ENCODE data around the gene SHISA2. TPM values are rescaled to one million over a fixed set of nuclear protein-coding genes. Genes with fewer than 3 reads are reported as not detected.
A peak's percentile ranks its signal among the peaks of the same experiment; 100 is the strongest.

SHISA2 gene
- total RNA-seq, 1 donor from 2014 or later = 89.5 TPM

DNA sequence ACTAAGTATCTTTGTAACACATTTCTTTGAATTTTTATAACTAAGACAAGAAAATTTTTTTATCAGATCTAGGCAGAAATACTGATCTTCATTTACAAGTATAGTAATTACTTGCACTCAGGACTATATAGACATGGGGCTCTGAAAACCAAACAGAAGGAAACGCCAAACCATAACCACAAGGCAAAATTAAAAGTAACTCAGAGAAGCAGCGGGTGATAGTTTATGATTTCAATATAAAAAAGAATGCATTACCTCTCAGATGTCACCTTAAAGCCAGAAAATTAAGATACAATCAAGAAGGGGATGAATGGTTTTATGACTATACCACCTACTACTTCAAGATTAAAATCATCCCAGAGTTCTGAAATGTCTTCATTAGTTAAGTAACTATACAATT lies 6.7 kb downstream of the SHISA2 start:
- TF ChIP-seq, protein P1, sequence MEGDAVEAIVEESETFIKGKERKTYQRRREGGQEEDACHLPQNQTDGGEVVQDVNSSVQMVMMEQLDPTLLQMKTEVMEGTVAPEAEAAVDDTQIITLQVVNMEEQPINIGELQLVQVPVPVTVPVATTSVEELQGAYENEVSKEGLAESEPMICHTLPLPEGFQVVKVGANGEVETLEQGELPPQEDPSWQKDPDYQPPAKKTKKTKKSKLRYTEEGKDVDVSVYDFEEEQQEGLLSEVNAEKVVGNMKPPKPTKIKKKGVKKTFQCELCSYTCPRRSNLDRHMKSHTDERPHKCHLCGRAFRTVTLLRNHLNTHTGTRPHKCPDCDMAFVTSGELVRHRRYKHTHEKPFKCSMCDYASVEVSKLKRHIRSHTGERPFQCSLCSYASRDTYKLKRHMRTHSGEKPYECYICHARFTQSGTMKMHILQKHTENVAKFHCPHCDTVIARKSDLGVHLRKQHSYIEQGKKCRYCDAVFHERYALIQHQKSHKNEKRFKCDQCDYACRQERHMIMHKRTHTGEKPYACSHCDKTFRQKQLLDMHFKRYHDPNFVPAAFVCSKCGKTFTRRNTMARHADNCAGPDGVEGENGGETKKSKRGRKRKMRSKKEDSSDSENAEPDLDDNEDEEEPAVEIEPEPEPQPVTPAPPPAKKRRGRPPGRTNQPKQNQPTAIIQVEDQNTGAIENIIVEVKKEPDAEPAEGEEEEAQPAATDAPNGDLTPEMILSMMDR (IDR thresholded peaks at IDR 0.05; ENCODE audit: insufficient read depth, low read length, poor library complexity, severe bottlenecking) = no peak
- DNase-seq (ENCODE audit: low read depth) = no peak
- Histone ChIP-seq H3K4me3 (ENCODE audit: low read depth, low read length) (no peak overlapping the region), H3K36me3 (ENCODE audit: control insufficient read depth, insufficient read depth, low read length) (peaks cover 9% of the 10 kb centered on the region), H3K27me3 (ENCODE audit: control insufficient read depth, insufficient read depth, low read length) (no peaks in the 10 kb centered on the region)

DNA sequence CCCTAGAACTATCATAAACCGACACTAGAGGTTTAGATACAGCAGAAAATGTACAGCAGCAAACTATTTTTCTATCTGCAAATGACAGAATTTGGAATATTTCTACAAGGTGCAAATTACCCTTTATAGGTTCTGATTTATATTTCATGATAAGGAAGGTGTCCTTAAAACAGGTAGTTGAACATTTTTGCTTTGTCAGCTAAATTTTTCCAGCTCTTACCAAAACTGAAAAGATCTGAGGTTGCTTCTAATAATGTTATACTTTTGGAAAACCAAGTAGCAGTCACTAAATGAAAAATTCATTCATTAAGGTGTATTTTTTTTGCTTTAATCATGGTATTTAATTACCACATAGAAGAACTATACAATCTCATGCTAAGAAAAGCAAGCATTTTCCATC lies 9.0 kb downstream of the SHISA2 start:
- H3K4me3 ChIP-seq (ENCODE audit: low read depth, low read length) = no peak overlapping the region
- no peaks in the 10 kb centered on the region for H3K27me3 ChIP-seq (ENCODE audit: control insufficient read depth, insufficient read depth, low read length)
- TF ChIP-seq, protein P1 (IDR thresholded peaks at IDR 0.05; ENCODE audit: insufficient read depth, low read length, poor library complexity, severe bottlenecking) = no peak
- no peak for DNase-seq (ENCODE audit: low read depth)
- H3K36me3 ChIP-seq (ENCODE audit: control insufficient read depth, insufficient read depth, low read length) = peaks cover 9% of the 10 kb centered on the region

DNA sequence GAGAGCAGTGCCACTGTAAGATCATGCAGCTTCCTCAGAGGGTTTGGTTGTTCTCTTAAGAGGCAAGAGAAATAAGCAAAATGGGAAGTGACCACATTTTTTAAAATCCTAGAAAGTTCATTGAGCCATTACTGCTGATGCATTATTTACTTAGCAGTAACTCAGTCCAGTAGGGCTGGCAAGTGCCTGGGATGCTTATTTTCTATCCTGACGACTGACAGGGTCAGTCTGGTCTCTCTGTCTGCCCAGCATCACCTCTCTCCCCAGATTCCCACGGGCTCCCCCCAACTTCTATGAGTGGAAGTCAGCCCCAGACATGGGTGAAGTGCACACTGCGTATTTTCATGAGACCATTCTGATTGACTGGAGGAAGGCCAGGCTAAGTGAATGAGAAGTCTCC lies 10.4 kb downstream of the SHISA2 start:
- Histone ChIP-seq H3K27me3 (ENCODE audit: control insufficient read depth, insufficient read depth, low read length) (no peaks in the 10 kb centered on the region), H3K36me3 (ENCODE audit: control insufficient read depth, insufficient read depth, low read length) (peaks cover 3% of the 10 kb centered on the region), H3K4me3 (ENCODE audit: low read depth, low read length) (no peak overlapping the region)
- TF ChIP-seq, protein P1 (IDR thresholded peaks at IDR 0.05; ENCODE audit: insufficient read depth, low read length, poor library complexity, severe bottlenecking) = no peak
- DNase-seq (ENCODE audit: low read depth) = no peak

DNA sequence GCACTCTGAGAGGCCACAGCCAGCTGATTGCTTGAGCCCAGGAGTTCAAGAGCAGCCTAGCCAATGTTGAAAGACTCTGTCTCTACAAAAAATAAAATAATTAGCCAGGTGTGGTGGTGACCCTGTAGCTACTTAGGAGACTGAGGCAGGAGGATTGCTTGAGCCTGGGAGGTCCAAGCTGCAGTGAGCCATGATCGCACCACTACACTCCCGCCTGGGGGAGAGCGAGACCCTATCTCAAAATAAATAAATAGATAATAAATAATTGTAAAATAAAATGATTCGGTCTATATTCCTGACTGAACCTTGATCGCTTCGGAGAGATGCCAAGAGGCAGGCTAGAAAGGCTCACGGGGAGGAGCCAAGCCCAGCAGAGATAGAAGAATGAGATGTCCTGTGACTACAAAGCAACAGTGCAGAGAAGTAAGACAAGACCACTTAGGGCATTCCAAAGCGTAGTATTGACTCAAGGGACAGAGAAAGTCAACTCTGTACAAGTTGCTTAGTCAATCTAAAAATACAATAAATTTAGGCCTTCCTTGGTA lies 12.8 kb downstream of the SHISA2 start:
- no peak for DNase-seq (ENCODE audit: low read depth)
- Histone ChIP-seq H3K36me3 (ENCODE audit: control insufficient read depth, insufficient read depth, low read length) (peaks cover 1% of the 10 kb centered on the region), H3K27me3 (ENCODE audit: control insufficient read depth, insufficient read depth, low read length) (no peaks in the 10 kb centered on the region), H3K4me3 (ENCODE audit: low read depth, low read length) (no peak overlapping the region)
- TF ChIP-seq, protein P1 (IDR thresholded peaks at IDR 0.05; ENCODE audit: insufficient read depth, low read length, poor library complexity, severe bottlenecking) = no peak

DNA sequence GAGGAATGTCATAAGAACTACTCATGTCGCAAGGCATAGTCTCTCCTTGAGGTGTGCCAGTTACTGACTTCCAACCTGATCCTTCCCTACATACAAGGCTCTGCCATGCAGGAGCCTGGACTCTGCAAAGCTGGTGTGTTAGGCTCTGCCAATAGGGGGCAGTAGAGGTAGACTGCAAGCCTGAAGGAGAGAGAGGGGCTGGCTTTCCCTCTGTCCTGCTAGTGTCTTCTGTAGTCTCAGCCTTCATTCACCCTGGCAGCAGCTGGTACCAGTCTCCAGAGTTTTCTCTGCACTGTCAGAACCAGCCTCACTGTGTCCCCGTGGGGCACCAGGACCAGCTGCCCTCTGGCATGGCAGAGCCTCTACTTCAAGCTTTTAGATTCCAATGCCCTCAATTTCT lies 14.5 kb downstream of the SHISA2 start:
- H3K36me3 ChIP-seq (ENCODE audit: control insufficient read depth, insufficient read depth, low read length) = no peaks in the 10 kb centered on the region
- no peak overlapping the region for H3K4me3 ChIP-seq (ENCODE audit: low read depth, low read length)
- no peak for DNase-seq (ENCODE audit: low read depth)
- no peaks in the 10 kb centered on the region for H3K27me3 ChIP-seq (ENCODE audit: control insufficient read depth, insufficient read depth, low read length)
- TF ChIP-seq, protein P1 (IDR thresholded peaks at IDR 0.05; ENCODE audit: insufficient read depth, low read length, poor library complexity, severe bottlenecking) = peak; percentile 49

DNA sequence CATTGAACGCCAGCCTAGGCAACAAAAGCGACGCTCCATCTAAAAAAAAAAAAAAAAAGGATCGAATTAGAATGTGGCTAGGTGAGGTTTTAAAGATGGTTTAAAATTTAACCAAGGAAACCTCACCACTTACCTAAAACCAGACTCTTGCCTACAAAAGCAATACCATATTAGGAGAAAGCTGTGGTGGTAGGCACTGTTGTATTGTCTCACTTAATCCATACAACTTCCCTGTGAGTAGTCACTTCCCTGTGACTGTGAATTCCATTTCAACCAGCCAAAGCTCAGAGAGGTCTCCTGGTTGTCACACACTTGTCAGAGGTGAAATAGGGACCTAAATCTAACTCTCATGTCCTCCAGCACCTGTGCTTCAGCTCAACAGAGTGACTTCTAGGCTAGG lies 15.4 kb downstream of the SHISA2 start:
- no peaks in the 10 kb centered on the region for H3K27me3 ChIP-seq (ENCODE audit: control insufficient read depth, insufficient read depth, low read length)
- no peak for DNase-seq (ENCODE audit: low read depth)
- no peaks in the 10 kb centered on the region for H3K36me3 ChIP-seq (ENCODE audit: control insufficient read depth, insufficient read depth, low read length)
- no peak overlapping the region for H3K4me3 ChIP-seq (ENCODE audit: low read depth, low read length)
- TF ChIP-seq, protein P1 (IDR thresholded peaks at IDR 0.05; ENCODE audit: insufficient read depth, low read length, poor library complexity, severe bottlenecking) = no peak

Data from kidney epithelial cell (primary cell).